Medulla oblongata (tissue), 1 donor: ENCODE results near the gene PREX1.
A peak's percentile ranks its signal among the peaks of the same experiment; 100 is the strongest.
"Not testable (repeated sequence)": the region's sequence is repeated elsewhere in the genome, so short reads cannot be mapped to it uniquely, and the experiment has no call there.

ENCODE experiments used
- DNase-seq: peaks from one replicate; pipeline ENCODE4 v3.0.0-alpha.2; 2015; ENCODE audit errors: extremely low spot score

PREX1 gene

DNA sequence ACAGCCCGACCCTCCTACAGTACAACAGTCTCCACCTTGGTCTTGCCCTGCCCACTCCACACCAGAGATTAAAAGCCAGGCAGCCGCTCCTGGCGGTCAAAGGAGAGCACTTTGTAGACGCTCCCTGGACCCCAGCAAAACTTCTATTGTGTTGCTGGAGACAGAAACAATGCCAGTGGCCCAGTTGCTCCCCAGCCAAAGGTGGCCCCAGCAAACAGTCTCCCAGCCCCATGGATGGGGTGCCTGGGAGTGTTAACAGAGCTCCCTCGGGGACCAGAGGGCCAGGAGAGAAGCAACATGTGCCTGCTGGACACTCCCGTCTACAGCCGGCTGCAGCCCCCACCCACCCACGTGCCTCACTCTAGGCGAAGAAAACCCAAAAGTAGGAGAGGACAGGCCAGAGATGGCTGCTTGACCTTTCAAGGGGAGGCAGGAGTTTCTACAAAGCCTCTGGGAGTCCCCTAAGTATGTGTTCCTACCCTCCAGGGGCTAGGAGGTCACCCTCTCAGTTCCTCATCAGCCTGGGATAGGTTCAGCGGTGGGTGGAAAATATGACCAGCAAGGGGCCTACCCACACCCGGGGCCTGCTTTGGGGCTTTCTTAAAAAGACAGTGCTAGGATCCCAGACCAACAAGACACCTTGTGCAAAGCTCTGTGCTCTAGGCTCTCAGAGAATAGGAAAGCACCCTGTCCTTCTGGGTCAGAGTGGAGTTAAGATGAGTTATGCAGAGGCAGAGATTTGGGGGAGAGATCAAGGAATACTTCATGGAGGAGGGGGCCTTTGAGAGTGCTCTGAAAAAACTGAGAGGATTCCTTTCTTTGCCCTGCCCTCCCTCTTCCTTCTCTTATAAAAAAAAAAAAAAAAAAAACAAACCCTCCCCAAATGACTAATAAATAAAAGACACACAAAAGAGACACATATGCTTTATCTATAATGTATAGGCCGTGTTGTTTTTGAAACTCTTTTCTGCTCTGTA is 19.0 kb upstream of the PREX1 start:
- peak; percentile 44 for DNase-seq

DNA sequence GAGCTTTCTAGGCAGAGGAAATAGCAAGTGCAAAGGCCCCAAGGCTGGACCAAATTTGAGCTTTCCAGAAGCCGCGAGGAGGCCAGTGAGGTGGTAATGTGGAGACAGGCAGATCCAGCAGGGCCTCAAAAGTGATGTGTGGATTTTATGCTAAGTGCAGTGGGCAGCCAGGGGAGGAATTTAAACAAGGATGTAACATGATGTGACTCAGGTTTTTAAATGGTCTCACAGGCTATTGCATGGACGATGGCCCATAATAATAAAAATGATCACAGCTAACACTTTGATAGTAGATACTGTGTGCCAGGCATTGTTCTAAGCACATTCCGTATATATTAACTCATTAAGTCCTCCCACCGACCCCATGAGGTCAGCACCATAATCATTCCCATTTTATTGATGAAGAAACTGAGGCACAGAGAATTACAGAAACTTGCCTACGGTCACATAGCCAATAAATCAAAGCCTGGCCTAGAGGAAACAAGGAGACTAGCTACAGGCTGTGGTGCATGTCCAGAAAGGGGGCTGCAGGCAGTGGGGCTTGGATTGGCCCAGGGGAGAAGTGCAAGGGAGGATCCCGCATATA is 18.0 kb upstream of the PREX1 start:
- no peak for DNase-seq

DNA sequence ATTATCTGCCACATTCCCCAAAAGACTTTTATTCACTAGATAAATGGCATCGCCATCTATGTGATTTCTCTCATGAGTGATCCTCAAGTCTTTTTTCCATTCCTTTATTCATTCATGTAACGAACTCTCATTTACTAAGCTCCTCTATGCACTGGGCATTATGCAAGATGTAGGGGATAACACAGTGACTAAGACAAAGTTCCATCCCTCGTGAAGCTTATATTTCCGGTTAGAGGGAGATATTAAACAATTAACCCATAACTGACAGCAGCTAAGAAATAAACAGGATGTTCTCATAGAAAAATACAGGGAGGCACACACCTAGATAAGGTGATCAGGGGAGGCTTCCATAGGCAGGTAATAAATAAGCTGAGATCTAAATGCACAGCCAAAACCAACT is 17.2 kb upstream of the PREX1 start:
- DNase-seq, result no peak

DNA sequence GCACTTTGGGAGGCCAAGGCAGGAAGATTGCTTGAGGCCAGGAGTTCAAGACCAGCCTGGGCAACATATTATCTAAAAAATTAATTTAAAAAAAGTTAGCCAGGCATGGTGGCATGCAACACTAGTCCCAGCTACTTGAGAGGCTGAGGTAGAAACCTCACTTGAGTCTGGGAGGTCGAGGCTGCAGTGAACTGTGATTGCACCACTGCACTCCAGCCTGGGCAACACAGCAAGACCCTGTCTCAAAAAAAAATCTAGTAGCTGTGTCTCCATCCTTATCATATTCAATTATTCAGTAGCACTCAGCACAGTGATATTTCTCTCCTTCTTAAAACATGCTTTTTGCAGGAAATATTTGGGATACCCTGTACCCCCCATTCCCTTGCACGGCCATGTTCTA is 16.1 kb upstream of the PREX1 start:
- DNase-seq, result not testable (repeated sequence)

DNA sequence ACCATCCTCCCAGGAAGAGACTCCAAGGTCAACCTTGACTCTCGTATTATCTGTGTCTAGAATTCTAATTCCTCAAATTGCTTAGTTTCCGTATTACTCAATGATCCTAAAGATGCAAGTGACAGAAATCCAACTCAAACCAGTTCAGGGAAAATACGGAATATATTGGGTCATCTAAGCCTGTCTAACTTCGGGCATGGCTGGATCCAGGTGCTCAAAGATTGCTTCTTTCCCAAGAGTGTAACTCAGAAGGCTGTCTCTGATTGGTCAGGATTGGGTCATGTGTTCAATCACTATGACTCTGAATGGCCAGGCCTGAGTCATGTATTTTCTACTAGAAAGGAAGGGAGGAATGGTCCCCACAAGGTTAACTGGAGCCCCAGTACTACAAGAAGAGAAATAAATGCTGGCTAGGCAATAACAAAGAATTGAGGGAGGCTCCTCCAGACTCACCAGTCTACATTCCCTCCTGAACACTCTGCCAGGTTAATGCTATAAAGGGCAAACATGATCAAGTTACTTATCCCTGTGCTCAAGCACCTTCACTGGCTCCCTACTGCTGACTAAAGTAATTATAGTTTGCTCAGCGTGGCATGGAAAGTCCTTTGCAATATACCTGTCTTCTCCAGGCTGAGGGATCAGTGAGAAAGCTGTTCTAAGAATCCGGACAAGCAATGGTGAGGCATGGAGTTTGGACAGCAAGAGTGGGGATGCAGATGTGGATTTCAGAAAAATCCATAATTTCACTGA is 15.4 kb upstream of the PREX1 start:
- no peak for DNase-seq

DNA sequence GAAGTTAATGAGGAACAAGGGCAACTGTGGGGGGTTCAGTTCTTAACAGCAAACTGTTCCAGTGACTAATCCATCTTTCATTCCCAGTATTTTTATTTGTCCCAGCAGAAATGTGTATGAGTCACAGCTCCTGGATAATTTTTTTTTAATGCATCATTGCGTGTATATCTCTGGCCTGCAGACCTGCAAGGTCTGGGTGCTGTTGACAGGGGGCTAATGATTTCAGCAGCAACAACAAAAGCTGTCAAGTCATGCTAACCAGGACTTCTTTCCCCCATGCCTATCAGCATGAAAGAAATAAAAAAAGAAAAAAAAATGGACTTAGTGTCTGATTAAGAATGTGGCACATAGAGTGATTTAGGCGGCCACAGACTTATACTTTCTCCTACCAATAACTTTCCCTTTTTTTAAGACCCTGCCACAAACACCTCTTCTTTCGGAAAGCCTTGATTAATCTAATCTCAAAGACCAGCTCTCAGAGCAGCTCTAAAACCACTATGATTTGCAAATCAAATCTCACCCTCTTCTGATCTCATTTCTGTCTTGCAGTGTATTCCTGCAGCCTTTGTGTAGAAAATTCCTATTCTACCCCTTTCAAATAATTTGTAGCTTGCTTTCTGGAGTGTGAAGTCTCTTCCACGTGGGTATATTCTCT is 14.2 kb upstream of the PREX1 start:
- no peak for DNase-seq

DNA sequence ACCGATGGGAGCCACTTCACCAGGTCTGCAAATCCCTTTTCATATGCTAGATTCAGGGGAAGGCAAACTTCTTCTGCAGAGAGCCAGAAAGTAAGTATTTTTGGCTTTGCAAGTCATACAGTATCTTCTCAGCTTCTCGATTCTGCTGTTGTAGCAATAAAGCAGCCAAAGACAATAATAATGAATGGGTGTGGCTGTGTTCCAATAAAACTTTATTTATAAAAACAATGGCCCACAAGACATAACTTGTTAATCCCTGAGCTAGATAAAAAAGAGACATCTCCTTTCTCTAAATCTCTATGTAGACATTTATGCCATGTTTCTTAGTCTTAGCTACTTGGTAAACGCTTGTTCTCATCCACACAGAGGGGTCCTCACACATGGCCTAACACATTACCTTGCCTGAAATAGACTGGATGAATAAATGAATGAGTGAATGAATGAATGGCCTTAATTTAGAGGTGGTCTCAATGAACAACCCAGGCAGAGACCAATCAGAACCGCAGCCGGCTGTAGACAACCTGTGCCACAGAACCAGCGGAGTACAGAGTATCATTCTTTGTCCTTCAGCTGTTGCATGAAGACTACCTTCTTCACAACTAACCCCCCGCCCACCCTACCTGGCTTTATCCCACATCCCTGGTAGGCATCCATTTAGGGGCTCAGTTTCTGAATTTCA is 13.5 kb upstream of the PREX1 start:
- no peak for DNase-seq

DNA sequence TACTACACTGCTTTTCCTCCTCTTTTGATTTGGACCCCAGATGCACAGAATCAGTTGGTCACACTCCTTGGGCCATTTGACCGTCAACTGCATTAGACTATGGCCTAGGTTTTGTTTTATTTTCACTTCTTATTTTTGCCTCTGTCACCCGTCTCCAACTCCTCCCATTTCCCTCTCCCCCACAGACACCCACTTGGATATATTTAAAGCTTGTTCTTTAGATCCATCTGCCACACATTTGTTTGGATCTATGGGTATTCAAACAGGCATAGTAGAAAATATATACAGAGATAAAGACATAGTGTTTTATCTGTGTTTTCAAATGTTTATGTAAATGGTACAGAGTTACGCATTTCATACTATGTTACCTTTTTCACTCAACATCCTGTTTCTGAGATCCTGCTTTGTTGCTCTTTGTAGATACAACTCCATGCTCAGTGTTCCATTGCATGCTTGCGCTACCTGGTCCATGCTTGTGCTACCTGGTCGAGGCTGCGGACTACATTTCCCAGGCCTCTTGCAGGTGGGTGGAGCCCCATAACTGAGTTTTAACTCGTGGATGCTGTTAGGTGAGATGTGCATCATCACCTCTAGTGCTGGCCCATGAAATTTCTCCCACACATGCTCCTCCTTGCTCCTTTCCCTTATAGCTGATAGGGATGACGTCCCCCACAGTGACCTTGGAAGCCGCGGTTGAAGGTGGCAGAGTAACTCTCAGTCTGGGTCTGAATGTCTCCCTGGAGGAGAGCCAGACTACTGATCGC is 11.5 kb upstream of the PREX1 start:
- DNase-seq, result peak; percentile 35

DNA sequence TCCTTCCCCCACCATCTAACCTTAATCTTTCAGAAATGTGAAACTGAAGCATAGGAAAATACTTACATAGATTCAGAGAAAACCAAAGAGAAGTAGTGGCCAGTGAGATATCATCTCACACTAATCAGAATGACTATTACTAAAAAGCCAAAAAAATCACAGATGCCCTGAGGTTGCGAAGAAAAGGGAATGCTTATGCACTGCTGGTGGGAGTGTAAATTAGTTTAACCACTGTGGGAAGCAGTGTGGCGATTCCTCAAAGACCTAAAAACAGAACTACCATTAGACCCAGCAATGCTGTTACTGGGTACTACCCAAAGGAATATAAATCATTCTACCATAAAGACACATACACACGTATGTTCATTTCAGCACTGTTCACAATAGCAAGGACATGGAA is 9.2 kb upstream of the PREX1 start:
- DNase-seq, result no peak

DNA sequence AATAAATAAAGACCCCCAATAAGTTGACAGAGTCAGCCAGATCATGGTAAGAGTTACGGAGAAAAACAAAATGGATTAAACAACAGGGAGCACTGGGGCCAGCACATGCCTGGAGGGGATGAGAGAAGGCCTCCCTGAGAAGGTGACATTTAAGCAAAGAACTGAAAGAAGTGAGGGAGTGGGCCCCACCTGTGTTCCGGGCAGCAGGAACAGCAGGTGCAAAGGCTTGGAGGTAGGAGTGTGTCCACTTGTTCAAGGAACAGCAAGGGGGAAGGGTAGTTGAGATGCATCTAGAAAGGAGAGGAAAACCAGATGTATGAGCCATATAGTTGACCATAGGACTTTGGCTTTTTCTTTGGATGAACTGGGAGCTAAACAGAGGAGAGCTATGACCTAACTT is 7.6 kb upstream of the PREX1 start:
- DNase-seq, result no peak

DNA sequence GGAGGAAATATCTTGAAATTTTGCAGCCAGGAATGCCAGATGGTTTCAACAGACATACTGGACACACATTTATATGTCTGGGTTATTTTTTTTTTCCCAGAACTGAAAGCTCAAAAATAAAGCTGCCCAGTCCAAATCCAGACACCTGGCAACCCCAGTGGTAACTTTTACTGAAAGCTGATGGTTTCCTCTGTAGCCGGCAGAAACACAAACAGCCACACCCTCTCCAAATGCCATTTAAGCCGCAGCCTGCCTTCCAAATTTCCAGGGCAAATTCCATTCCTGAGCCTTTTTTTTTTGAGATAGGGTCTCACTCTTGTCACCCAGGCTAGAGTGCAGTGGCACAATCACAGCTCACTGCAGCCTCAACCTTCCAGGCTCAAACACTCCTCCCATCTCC is 6.5 kb upstream of the PREX1 start:
- no peak for DNase-seq

DNA sequence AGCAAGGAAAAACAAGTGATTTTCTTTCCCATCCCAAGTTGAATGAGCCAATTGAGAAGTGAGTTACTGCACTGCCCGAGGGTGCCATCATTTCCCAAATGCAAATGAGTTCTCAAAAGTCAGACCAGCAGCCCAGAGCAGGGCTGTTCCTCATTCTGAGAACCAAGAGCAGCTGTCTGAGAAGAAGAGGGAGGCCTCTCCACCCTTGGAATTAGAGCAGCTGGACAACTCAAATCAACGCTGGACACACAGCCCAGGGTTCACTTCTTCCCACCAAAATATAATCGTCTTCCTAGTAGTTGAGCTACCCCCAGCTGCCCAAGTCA is 4.6 kb upstream of the PREX1 start:
- peak; percentile 67 for DNase-seq

DNA sequence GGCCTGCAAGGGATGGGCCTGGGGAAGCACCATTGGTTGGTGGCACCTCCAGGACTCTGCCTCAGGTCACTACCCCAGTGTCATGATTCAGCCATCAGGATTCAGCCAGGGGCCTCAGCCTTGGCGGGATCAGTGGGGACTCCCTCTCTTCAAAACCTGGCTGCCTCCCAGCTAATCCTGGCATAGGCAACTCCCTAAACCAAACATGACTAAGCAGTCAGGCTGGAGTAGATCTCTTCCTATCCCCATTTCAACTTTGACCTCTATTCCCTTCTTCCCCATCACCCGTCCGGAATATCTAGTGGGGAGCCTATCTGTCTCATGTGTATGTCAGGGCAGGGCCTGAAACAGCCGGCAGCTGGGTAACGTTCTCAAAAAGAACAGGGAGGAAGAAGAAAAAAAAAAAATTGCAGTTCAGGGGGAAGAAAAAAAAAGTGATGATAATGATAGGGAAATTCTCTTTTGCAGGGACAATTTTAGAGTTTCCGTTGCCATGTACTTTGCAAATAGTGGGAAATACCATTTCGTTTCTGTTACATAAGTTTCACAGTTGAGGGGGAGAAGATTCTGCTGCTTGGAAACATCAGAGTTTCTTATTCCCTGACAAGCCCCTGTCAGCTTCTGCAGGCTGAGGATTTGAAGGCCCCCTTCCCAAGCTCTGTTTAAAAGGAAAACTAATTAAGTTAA is 4.1 kb upstream of the PREX1 start:
- peak; percentile 71 for DNase-seq

DNA sequence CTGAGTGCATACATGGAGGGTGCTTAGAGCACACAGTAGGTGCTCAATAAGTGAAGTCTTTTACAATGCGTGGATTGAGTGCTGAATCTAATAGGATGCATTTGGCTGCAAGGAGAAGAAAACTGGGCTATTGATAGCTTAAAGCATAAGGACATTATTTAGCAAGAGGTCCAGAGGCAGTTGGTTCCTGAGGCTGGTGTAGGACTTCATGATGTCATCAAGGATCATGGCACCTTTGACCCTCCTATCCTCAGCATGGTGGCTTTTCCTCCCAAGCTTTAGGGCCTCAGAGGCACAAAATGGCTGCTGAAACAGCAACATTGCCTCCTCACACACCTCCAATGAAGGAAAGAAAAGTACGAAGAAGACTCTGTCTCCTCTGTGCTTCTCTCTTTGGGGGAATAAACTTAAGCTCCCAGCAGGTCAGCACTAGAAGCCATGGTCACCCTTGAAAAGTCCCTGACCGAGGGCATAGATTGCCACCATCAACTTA is 3.1 kb upstream of the PREX1 start:
- DNase-seq, result no peak

DNA sequence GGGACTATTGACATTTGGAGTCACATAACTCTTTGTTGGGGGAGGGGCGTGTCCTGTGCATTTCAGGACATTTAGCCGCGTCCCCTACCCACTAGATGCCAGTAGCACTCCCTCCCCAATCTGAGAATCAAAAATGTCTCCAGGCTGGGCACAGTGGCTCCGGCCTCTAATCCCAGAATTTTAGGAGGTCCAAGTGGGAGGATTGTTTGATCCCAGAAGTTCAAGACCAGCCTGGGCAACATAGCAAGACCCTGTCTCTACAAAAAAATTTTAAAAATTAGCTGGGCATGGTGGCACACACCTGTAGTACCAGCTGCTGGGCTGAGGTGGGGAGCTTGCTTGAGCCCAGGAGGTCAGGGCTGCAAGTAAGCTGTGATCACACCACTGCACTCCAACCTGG is 2.1 kb upstream of the PREX1 start:
- no peak for DNase-seq

DNA sequence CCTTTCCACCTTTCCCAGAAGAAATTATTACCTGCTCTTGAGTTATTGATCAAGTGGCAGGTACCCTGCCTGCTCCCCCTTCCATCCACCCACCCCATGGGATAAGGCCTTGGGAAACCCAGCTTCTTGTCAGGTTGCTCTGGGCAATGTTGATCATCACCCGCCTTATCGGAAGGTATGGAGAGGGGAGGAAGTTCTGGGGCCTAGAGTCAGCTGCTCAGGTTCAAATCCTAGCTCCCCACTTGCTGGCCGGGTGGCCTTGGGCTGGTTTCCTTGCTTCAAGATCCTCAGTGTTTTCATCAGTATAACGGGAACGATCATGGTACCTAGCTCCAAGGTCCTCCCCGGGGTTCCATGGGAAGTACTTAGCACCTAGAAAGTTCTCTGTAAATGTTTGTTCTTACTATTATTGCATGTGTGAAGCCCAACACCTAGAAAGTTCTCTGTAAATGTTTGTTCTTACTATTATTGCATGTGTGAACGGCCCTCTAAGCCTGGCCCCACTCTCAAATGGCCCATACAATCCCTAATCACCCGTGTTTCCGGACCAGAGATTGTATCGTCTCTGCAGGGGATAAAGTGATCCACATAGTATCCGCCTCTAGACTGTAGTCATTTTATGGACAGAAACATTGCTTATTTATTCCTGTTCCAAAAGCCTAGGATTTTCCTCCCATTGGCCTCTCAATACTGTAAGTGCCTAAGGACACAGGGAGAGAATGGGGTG is 1.1 kb upstream of the PREX1 start:
- no peak for DNase-seq

DNA sequence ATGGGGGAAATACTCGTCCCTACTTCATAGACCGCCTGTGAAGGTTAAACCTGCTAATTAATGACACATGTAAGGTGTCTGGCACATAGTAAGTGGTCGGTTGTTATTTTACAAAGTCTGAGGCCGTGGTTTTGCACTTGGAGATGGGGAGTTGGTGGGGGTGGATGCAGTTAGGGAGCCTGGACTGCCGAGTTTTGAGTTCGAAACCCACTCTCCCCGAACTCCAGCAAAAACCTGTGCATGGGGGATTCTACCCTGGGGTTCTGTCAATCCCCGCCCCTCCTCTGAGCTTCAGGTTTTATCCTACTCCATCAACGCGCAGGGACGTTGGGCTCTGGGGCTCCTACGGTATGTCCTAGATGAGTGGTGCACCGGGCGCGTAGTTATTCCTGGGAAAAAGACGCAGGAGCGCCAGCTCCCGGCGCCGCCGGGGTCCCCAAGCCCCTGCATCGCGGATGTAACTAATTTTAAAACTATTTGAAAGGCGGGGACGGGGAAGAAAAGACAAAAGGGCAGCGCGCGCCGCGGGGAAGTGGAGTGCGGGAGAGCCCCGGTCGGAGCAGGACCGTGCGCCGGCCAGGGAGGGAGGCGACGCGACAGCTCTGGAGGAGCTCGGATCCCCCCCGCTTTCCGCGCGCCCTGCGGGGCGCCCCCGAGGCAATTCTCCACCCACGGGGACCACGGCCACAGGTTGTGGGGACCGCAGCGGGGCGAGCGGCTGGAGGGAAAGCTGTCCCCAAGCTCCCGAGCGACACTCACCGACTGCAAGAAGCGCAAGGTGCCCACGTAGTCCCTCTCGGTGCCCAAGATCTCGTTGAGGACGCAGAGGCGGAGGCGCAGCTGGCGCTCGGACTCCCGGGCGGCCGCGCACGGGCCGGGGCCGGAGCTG is 672 bp downstream of the PREX1 start:
- no peak for DNase-seq

DNA sequence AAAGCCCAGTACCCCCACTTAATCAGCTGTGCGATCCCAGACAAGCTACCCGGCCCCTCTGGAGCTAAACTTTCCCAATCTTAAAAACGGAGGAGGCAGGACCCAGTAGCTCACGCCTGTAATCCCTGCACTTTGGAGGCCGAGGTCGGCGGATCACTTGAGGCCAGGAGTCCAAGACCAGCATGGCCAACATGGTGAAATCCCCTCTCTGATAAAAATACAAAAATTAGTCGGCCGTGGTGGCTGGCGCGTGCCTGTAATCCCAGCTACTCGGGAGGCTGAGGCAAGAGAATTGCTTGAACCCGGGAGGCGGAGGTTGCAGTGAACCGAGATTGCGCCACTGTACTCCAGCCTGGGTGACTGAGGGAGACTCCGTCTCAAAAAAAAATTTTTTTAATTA is 1.3 kb downstream of the PREX1 start:
- not testable (repeated sequence) for DNase-seq
